GM18502 (cell line): Measurements from ENCODE around the gene RGL4.
"Not testable (repeated sequence)": the region's sequence is repeated elsewhere in the genome, so short reads cannot be mapped to it uniquely, and the experiment has no call there.

Experiments
- ATAC-seq: cut with Tn5 transposase; IDR thresholded peaks from one replicate; pipeline ENCODE4 v1.9.1; 2021; ENCODE audit warnings: mild to moderate bottlenecking; ENCODE audit not compliant: unreplicated experiment, poor library complexity

RGL4 gene

GRCh38 chr22:23690713-23691112 lies at the start of gene RGL4:
TSS of gene RGL4 (plus strand) at chr22:23691013. CDS start at chr22:23692031, 1,018 bp downstream.
- no peak for ATAC-seq

GRCh38 chr22:23646526-23646925 lies 44.3 kb upstream of the RGL4 start:
- ATAC-seq = not testable (repeated sequence)

DNA sequence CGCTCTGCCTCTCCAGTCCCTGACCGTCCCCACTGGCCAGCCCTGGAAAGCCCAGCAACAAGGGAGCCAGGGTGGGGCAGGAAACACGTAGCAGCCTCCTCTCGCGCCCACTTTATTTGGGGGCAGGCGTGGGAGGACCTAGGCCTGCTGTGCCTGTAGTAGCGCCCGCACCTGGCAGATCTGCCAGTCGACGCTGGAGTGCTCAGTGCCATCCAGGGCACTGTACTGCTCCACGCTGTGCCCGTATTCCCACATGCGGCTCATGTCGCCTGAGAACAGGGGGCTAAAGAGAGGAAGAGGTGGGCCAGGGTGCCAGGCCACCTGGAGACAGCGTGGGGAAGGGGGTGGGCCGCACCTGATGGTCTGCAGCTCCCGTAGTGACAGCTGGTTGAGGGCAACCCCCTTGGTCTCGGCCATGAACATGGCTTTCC lies 41.7 kb upstream of the RGL4 start:
- ATAC-seq = no peak

DNA sequence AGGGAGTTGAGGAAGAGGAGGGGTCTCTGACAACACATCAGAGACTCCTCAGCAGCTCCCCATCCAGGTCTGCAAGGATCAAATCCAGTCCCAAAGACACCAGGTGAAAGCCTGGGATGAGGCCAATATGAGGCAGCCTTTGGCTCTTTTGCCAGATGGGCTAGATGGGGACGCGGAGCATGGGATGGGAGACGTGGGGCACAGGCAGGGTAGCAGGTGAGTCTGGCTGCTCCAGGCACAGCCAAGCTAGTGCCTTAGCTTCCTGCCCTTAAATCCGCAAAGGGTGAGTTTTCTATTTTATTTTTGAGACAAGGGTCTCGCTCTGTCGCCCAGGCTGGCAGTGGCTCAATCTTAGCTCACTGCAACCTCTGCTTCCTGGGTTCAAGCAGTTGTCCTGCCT lies 39.1 kb upstream of the RGL4 start:
- no peak for ATAC-seq

GRCh38 chr22:23652286-23652685 lies 38.5 kb upstream of the RGL4 start:
- ATAC-seq = no peak

DNA sequence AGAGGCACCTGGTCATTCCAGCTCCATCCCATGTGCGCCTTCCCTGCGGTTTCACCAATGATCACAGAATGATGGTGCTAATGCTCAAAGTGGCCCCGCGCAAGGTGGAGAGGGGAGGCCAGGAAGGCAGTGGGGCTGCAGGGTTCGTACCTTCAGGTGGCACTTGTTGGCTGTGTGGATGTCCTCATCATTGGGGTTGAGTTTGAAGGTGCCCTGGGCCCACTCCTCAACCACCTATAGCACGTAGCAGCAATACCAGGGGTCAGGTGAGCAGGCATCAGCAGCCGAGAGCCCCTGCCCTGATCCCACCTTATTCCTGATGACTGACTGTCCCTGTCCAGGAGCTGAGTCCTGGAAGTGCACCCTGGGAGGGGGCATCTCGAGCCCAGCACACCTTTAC lies 38.1 kb upstream of the RGL4 start:
- no peak for ATAC-seq

- no peak for ATAC-seq
Measured at GRCh38 chr22:23655891-23656475, 34.8 kb upstream of the RGL4 start.

DNA sequence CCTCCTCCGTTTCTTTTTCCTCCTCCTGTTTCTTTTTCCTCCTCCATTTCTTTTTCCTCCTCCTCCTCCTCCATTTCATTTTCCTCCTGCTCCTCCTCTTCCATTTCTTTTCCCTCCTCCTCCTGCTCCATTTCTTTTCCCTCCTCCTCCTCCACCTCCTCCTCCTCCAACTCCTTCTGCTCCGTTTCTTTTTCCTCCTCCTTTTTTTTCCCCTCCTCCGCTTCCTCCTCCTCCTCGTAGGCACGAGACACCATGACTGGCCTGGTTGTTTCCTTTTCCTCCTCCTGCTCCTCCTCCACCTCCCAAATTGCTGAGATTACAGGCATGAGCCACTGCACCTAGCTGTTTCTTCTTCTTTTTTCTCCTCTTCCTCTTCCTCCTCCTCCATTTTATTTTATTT lies 33.1 kb upstream of the RGL4 start:
- no peak for ATAC-seq

DNA sequence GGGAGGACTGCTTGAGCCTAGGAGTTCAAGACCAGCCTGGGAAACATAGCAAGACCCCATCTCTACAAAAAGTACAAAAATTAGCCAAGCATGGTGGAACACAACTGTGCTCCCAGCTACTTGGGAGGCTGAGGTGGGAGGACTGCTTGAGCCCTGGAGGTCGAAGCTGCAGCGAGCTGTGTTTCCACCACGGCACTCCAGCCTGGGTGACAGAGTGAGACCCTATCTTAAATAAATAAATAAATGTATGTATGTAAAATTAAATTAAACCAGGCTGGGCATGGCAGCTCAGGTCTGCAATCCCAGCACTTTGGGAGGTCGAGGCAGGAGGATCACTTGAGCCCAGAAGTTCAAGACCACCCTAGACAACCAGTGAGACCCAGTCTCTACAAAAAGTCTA lies 30.4 kb upstream of the RGL4 start:
- ATAC-seq = not testable (repeated sequence)

DNA sequence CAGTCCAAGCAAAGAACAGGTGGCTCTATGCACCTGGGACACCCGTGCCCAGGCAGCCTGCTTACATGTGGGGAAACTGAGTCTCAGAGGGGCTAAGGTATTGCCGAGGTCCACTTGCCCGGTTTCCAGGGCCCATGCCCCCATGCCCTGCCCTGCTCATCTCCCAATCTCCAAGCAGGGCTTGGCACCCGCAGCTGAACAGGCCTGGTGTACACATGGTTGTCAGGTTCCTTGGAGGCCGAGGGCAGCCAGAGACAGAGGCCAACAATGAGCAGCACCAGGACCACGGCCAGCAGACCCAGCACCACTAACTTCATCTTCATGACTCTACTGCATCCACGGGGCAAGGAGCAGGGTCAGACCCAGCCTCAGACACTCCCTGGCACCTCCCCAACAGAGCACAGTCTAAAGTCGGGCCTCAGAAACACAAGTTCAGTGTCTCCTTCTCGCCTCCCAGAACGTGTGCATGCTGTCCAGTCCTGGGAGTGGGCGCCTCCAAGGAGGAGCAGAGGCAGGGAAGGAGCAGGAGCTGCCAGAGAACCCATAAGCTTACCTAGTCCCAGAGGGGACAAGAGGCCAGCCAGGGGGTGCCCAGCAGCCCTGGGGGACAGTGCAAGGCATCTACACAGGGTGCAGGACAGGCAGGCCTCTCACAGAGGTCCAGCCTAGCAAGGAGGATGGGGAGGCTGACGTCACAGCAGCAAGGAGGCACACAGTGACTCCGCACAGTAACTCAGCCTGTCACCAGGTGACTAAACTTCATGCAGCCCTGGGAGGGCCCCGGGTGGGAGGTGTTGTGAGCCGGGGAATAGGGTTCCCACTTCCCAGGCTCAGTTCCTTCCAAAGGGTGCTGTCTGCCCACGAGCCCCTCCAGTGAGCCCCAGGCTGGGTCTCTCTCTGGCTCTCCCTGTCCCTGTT lies 20.2 kb upstream of the RGL4 start:
- no peak for ATAC-seq

DNA sequence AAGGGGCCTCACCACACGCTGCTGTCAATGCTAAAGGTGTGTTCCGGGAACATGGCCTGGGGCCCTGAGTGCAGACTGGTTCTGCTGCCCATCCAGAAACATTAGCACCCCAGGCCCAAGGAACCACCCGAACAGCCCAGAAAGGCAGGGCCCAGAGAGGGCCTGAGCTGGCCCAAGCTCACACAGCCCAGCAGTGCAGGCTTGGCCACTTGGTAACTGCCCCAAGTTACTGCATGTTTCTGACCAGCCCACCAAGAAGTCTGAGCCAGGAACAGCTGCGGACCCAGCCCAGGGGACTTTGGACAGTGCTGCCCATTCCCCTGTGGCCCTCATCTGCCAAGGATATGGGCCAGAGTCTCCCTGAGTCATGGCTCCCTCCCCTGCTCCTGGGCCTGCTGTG lies 19.4 kb upstream of the RGL4 start:
- not testable (repeated sequence) for ATAC-seq

DNA sequence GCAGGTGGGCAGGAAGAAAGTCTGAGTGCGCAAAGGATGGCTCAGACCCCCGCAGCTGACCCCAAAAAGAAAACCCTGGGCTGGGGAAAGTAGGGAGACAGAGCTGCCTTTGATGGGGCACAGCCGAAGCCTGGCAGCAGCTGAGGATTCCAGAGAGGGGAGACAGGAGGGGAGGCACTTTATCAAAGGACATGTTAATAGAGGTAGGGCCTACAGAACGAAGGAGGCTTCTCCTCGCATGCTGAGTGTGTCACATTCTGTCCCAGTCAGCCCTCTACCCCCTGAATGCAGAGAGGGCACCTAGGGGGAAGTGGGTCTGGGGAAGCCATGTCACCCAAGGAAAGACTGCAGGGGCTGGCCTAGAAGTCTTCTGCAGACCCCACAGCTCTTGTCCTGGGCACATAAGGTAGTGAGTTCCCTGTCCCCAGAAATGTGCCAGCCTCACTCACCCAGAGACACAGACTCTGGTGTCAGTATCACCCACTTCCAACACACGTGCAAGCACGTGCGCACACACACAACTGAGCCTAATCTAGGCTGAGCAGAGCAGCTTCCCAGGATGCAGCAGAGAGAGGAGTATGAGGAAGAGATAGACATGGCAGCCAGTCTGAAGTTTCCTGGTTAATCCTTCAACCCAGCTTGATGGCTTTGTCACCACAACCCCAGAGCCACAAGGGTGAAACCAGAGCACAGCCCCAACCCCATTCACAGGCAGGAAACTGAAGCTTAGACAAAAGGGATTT lies 18.3 kb upstream of the RGL4 start:
- ATAC-seq = not testable (repeated sequence)

DNA sequence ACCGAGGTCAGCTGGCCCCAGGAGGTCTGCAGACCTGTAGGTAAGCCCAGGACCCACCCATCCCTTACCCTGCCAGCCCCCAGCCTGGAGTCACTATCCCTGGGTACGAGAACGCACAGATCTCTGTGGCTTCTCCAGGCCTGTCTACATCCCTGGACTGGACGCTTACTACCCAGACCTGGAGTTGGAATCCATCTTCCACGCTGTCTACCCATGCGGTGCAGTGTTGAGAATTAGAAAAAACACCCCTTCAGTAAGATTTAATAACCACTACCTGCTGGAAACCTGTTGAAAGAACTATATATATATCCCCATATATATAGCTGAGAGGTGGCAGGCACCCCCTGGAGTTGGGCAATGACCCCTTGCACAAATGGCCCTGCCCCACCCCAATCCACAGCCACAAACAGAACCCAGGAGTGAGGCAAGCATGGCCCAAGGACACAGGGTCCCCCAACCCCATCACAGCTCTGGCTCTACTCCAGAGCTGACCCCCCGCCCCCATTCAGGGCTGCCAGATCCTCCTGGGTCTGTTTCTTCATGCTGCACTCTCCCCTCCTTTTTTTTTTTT lies 17.7 kb upstream of the RGL4 start:
- ATAC-seq = no peak

GRCh38 chr22:23673826-23674690 lies 16.8 kb upstream of the RGL4 start:
- no peak for ATAC-seq

DNA sequence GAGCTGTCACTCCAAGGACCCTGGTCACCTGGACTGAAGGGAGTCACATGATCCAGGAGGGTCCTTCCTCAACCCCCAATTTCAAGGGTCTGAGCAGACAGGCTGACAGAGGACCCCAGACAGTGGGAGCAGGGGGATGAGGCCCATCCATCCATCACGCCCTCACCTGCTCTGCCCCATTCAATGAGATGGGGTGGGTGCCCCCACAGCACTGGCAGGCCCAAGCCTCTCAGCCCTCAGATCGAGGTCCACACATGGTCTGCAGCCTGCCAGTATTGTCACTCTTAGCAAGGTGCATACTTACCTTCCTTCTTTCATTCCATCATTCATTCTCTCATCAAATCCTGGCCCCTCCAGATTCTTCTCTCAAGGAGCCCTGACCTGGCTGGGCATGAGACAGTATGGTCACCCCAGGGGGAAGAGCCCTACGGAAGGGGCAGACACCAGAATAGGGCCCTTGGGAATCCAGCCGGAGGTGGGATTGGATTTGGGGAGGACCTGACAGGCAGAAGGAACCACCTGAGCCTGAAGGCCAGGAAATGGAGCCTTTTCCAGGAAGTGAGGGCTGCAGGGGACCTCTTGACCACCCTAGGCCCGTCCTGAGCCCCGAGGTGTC lies 15.8 kb upstream of the RGL4 start:
- not testable (repeated sequence) for ATAC-seq

- no peak for ATAC-seq
Measured at GRCh38 chr22:23675502-23676415, 15.1 kb upstream of the RGL4 start.

DNA sequence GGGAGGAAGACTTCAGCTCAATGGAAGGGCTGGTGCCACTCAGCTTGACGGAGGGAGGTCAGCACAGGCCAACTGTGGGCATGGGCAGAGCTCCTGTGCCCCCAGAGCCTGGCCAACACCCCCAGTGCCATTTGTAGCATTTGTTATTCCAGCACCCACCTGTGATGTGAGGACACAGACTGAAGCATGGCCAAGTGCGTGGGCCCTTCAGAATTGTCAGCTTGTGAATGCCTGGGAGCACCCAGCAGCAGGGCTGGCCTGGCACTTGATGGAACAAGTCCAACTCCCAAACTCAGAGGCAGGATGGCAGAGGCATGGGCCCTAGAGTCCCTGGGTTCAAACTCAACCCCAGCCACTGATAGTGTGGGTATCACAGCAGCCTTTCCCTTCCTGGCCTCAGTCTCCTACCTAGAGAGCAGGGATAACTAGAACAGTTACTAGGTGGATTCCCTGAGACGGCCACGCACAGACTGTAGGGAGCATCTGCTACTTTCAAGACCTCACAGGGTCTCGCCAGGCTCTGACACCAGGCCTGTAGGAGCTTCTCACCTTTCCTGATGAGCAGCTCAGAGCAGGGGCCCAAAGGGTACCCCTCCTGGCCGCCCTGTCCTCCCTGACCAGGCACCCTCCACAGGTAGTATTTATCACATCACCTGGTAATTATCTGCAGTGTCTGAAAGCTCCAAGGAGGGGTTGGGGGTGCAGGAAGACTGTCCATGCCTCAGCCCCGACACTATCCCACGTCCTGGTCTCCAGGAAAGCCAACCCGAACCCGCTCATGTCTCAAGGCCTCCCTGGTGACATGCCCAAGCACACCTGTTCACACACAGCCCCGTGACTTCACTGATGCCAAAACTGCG lies 13.7 kb upstream of the RGL4 start:
- ATAC-seq = not testable (repeated sequence)

DNA sequence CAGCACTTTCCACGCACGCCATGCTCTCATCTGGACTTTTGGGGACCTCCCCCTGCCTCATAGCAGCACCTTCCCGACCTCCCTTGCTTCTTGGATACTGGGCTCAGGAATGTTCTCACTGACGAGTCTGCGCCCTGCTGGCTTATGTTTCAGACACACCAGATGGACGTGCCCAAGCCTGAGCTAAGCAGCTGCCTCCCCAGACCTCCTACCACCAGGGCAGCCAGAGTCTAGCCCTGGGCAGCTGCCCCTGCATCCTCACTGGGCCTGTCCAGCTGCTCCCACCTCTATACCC lies 13.2 kb upstream of the RGL4 start:
- no peak for ATAC-seq
